GM18870 (cell line): ENCODE data around the gene GRIN2B.
A peak's percentile ranks its signal among the peaks of the same experiment; 100 is the strongest.

Experiments used
- ATAC-seq: cut with Tn5 transposase; IDR thresholded peaks from one replicate; pipeline ENCODE4 v1.9.1; 2021; ENCODE audit warnings: moderate library complexity; ENCODE audit not compliant: unreplicated experiment

GRIN2B gene

GRCh38 chr12:13959131-13959723, 22.2 kb downstream of the GRIN2B start:
- ATAC-seq = no peak

GRCh38 chr12:13957576-13957975, 23.8 kb downstream of the GRIN2B start:
- no peak for ATAC-seq

GRCh38 chr12:13956060-13956590, 25.3 kb downstream of the GRIN2B start:
- ATAC-seq = no peak

GRCh38 chr12:13952096-13952495, 29.3 kb downstream of the GRIN2B start:
- no peak for ATAC-seq

- no peak for ATAC-seq
Observed at GRCh38 chr12:13950502-13950901, 30.9 kb downstream of the GRIN2B start.

GRCh38 chr12:13948621-13949020, 32.8 kb downstream of the GRIN2B start:
- no peak for ATAC-seq

- no peak for ATAC-seq
Observed at GRCh38 chr12:13947276-13947946, 34.0 kb downstream of the GRIN2B start.

- ATAC-seq = no peak
Observed at GRCh38 chr12:13945641-13946040, 35.8 kb downstream of the GRIN2B start.

- no peak for ATAC-seq
Observed at GRCh38 chr12:13945236-13945635, 36.2 kb downstream of the GRIN2B start.

GRCh38 chr12:13942826-13943225, 38.6 kb downstream of the GRIN2B start:
- ATAC-seq = no peak

- ATAC-seq = peak; percentile 82
Observed at GRCh38 chr12:13941258-13942249, 39.8 kb downstream of the GRIN2B start.

- no peak for ATAC-seq
Observed at GRCh38 chr12:13940335-13940865, 41.0 kb downstream of the GRIN2B start.

GRCh38 chr12:13937735-13938134, 43.7 kb downstream of the GRIN2B start:
- no peak for ATAC-seq

GRCh38 chr12:13935169-13935568, 46.2 kb downstream of the GRIN2B start:
- ATAC-seq = no peak
